Measurements from ENCODE around the gene STK39.

Gene STK39

DNA sequence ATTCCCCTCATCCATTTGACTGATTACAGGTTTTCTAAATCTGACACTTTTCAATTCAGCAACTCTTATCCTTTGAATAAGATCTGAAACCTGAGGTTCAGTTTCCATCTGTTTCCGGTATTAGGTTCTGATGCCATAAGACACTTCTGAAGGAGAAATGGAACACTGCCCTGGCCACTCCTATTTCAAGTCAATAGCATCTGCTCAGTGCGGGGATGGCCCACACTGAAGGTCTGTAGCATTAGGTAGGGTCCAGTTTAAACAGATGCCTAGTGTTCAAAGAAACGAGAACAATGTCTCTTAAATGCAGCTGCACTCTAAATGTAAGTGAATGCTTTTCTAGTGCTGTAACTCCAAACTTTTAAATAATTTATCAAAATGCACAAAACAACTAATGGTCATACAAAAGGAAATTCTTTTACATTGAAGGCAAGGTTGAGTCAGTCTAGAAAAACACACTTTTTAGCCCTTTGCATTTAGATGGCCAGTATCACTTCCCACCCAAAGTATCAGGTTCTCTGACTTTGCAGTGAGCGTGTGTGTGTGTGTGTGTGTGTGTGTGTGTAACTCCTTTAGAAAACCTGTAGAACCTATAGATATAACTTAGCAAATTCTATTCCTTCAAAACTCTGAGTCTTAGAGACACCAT, 78.2 kb downstream of the STK39 start:
- Histone ChIP-seq H3K36me3 (ENCODE audit: control insufficient read depth in 4 of 4, insufficient read depth in 4 of 4, low read length in 3 of 4) (peaks cover 0 to 9% (median under 1%) of the 10 kb centered on the region in 4 experiments), H3K4me1 (ENCODE audit: control extremely low read depth in 1 of 4, control insufficient read depth in 4 of 4, insufficient read depth in 4 of 4, low read length in 3 of 4) (peaks cover 0 to 12% (median 7%) of the 10 kb centered on the region in 4 experiments), H3K27me3 (replicated peaks in 2 of 5; ENCODE audit: control insufficient read depth in 4 of 5, insufficient read depth in 5 of 5, low read length in 4 of 5) (no peaks in the 10 kb centered on the region), H3K4me3 (ENCODE audit: control insufficient read depth in 1 of 7, extremely low read depth in 1 of 7, insufficient read depth in 4 of 7, low read depth in 2 of 7, low read length in 6 of 7) (no peak overlapping the region), H3K27ac (ENCODE audit: insufficient read depth in 1 of 2, low read depth in 1 of 2, low read length in 2 of 2, poor library complexity in 1 of 2, severe bottlenecking in 2 of 2) (no peak overlapping the region), H3K9me3 (ENCODE audit: control extremely low read depth in 1 of 5, control insufficient read depth in 4 of 5, insufficient read depth in 2 of 5, low read depth in 1 of 5, low read length in 4 of 5) (no peaks in the 10 kb centered on the region)
- ChIA-PET CTCF (no interaction called here), POLR2A (no interaction called here)
- 100% methylated on average over 1 of the region's 4 CpGs for WGBS (ENCODE audit: insufficient coverage)
- DNase-seq, result no peak

DNA sequence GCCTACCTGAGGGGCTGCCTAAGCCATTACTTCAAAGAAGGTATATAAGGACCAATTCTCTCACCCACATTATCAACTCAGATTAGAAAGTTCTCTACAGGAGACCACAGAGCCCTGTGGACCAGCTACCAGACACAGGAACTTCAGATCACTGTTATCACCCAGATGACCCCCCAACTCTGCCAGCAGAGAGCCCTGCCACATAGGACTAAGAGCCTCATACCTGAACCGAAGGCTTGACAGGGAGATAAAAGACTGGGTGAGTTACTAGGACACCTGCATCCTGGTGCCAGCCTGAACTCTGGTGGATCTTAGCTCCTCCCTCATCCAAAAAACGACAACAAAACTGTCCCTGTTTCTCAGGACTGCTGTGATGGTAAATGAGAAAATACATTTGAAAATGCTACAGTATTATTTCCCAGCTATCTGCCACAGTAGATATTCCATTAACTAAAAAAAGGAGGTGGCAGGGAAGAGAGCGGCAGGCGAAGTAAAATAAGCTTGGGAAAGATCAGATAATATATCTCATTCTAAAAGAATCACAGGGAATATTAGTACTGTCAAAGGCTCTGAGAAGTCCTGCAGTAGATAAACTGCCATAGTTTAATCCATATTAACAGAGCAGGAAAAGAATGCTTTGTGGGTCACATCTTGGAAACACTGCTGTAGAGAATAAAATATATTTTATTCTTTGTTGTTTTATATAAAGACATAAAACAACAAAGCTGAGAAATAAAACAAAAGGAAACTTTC, 79.7 kb downstream of the STK39 start:
- ChIA-PET POLR2A (no interaction called here), CTCF (no interaction called here)
- Histone ChIP-seq H3K27me3 (replicated peaks in 2 of 5; ENCODE audit: control insufficient read depth in 4 of 5, insufficient read depth in 5 of 5, low read length in 4 of 5) (no peaks in the 10 kb centered on the region), H3K36me3 (ENCODE audit: control insufficient read depth in 4 of 4, insufficient read depth in 4 of 4, low read length in 3 of 4) (peaks cover 0 to 9% (median under 1%) of the 10 kb centered on the region in 4 experiments), H3K4me3 (ENCODE audit: control insufficient read depth in 1 of 7, extremely low read depth in 1 of 7, insufficient read depth in 4 of 7, low read depth in 2 of 7, low read length in 6 of 7) (no peak overlapping the region), H3K4me1 (ENCODE audit: control extremely low read depth in 1 of 4, control insufficient read depth in 4 of 4, insufficient read depth in 4 of 4, low read length in 3 of 4) (peaks cover 0 to 12% (median 7%) of the 10 kb centered on the region in 4 experiments), H3K9me3 (ENCODE audit: control extremely low read depth in 1 of 5, control insufficient read depth in 4 of 5, insufficient read depth in 2 of 5, low read depth in 1 of 5, low read length in 4 of 5) (no peaks in the 10 kb centered on the region), H3K27ac (ENCODE audit: insufficient read depth in 1 of 2, low read depth in 1 of 2, low read length in 2 of 2, poor library complexity in 1 of 2, severe bottlenecking in 2 of 2) (no peak overlapping the region)
- 100% methylated on average over 1 of the region's 4 CpGs for WGBS (ENCODE audit: insufficient coverage)
- DNase-seq, result no peak

DNA sequence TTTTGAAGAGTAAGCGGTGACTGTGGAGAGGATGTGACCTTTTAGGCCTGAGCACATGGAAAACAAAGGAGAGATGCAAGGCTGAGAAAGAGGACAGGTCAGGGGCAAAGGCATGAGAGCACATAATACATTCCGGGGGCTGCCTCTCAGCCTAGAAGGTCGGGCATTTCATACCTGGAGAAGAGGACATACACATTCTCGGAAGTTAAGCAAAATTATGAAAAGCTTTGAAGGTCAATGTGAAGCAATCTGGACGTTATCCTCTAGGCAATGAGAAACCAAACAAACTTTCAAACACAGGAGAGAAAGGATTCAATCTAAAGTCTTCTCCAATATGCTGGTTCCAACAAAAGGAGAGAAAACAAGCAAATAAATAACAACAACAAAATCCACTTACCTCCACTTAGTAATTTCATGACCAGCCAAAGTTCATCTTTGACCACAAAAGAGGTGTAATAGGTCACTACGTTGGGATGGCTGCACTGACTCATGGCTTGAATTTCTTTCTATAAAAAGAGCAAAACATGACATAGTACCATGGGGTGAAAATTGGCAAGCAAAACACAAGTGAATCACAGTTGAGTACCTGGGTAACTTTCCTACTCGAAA, 80.4 kb downstream of the STK39 start:
- ChIA-PET CTCF (no interaction called here), POLR2A (no interaction called here)
- Histone ChIP-seq H3K9me3 (ENCODE audit: control extremely low read depth in 1 of 5, control insufficient read depth in 4 of 5, insufficient read depth in 2 of 5, low read depth in 1 of 5, low read length in 4 of 5) (no peaks in the 10 kb centered on the region), H3K4me1 (ENCODE audit: control extremely low read depth in 1 of 4, control insufficient read depth in 4 of 4, insufficient read depth in 4 of 4, low read length in 3 of 4) (peaks cover 0 to 12% (median 7%) of the 10 kb centered on the region in 4 experiments), H3K4me3 (ENCODE audit: control insufficient read depth in 1 of 7, extremely low read depth in 1 of 7, insufficient read depth in 4 of 7, low read depth in 2 of 7, low read length in 6 of 7) (no peak overlapping the region), H3K27ac (ENCODE audit: insufficient read depth in 1 of 2, low read depth in 1 of 2, low read length in 2 of 2, poor library complexity in 1 of 2, severe bottlenecking in 2 of 2) (no peak overlapping the region), H3K36me3 (ENCODE audit: control insufficient read depth in 4 of 4, insufficient read depth in 4 of 4, low read length in 3 of 4) (peaks cover 0 to 9% (median under 1%) of the 10 kb centered on the region in 4 experiments), H3K27me3 (replicated peaks in 2 of 5; ENCODE audit: control insufficient read depth in 4 of 5, insufficient read depth in 5 of 5, low read length in 4 of 5) (no peaks in the 10 kb centered on the region)
- WGBS (ENCODE audit: insufficient coverage), result 100% methylated on average over 6 of the region's 7 CpGs
- DNase-seq, result no peak

DNA sequence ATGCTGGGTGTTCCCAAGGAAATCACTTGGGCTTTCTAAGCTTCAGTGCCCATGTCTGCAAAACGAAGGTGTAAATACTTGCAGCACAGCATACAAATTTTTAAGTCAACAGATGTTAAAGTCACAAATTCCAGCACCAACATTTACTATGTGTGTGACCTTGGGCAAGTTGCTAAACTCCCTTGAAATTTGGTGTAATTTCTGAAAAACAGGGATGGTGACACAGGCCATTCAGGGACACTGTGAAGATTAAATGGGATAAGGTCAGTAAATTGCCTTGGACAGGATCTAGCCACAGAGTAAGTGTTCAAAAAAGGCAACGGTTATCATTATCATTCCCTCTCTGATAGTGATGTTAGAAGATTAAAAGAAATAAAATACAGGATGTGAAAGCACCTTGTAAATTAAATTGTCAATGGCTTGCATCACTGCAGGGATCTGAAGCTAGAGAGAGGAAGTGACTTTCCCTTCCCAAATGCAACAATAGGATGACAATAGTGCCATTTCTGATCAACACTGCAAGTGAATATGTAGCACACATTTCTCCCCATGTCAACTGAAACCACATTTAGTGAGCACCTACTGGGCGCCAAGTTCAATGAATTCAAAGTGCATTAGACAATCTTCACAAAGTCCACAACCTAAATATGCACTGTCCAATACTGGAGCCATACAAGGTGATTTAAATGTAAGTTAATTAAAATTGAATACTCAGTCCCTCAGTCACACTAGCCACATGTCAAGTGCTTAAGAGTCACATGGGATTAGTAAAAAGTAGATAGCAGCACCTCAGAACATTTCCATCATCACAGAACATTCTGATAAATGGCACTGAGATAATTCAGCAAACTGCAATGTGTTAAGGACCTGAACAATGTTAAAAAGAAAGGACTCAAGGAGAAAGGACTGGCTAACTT, 81.2 kb downstream of the STK39 start:
- Histone ChIP-seq H3K36me3 (ENCODE audit: control insufficient read depth in 4 of 4, insufficient read depth in 4 of 4, low read length in 3 of 4) (peaks cover 0 to 9% (median under 1%) of the 10 kb centered on the region in 4 experiments), H3K27me3 (replicated peaks in 2 of 5; ENCODE audit: control insufficient read depth in 4 of 5, insufficient read depth in 5 of 5, low read length in 4 of 5) (no peaks in the 10 kb centered on the region), H3K4me3 (ENCODE audit: control insufficient read depth in 1 of 7, extremely low read depth in 1 of 7, insufficient read depth in 4 of 7, low read depth in 2 of 7, low read length in 6 of 7) (no peak overlapping the region), H3K4me1 (ENCODE audit: control extremely low read depth in 1 of 4, control insufficient read depth in 4 of 4, insufficient read depth in 4 of 4, low read length in 3 of 4) (peaks cover 0 to 12% (median 7%) of the 10 kb centered on the region in 4 experiments), H3K27ac (ENCODE audit: insufficient read depth in 1 of 2, low read depth in 1 of 2, low read length in 2 of 2, poor library complexity in 1 of 2, severe bottlenecking in 2 of 2) (no peak overlapping the region), H3K9me3 (ENCODE audit: control extremely low read depth in 1 of 5, control insufficient read depth in 4 of 5, insufficient read depth in 2 of 5, low read depth in 1 of 5, low read length in 4 of 5) (no peaks in the 10 kb centered on the region)
- ChIA-PET CTCF (no interaction called here), POLR2A (no interaction called here)
- no CpG with 5 or more reads among the region's 3 CpGs for WGBS (ENCODE audit: insufficient coverage)
- DNase-seq, result no peak

DNA sequence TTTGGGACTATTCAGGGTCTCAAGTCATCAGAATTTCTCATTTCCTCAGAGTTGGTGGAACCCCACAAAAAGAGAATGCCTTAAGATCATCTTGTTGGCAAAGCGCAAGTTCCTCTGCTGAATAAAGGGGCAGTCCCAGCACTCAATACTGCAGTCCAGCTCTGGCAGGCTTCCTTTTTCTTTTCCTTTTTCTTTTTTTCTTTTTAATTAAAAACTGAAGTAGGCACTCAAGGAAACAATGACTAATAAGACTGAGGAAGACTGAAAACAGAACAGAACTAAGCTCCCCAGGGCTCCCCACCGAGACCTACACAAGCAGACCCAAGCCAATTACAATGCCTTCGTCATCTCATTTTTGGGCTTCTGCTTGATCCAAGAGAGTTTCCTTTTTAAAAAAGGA, 82.0 kb downstream of the STK39 start:
- POLR2A ChIA-PET, result no interaction called here
- peak in 2 of 3 donors; percentile 43 to 46 for DNase-seq
- WGBS (ENCODE audit: insufficient coverage), result 73% methylated on average over 2 of the region's 3 CpGs
- peaks cover 0 to 10% (median under 1%) of the 10 kb centered on the region in 4 experiments for H3K36me3 ChIP-seq (ENCODE audit: control insufficient read depth in 4 of 4, insufficient read depth in 4 of 4, low read length in 3 of 4)
- no peaks in the 10 kb centered on the region for H3K27me3 ChIP-seq (replicated peaks in 2 of 5; ENCODE audit: control insufficient read depth in 4 of 5, insufficient read depth in 5 of 5, low read length in 4 of 5)
- no peaks in the 10 kb centered on the region for H3K9me3 ChIP-seq (ENCODE audit: control extremely low read depth in 1 of 5, control insufficient read depth in 4 of 5, insufficient read depth in 2 of 5, low read depth in 1 of 5, low read length in 4 of 5)
- H3K4me3 ChIP-seq (ENCODE audit: control insufficient read depth in 1 of 7, extremely low read depth in 1 of 7, insufficient read depth in 4 of 7, low read depth in 2 of 7, low read length in 6 of 7), result no peak overlapping the region
- CTCF ChIA-PET, result no interaction called here
- peaks cover 0 to 12% (median 7%) of the 10 kb centered on the region in 4 experiments for H3K4me1 ChIP-seq (ENCODE audit: control extremely low read depth in 1 of 4, control insufficient read depth in 4 of 4, insufficient read depth in 4 of 4, low read length in 3 of 4)
- H3K27ac ChIP-seq (ENCODE audit: insufficient read depth in 1 of 2, low read depth in 1 of 2, low read length in 2 of 2, poor library complexity in 1 of 2, severe bottlenecking in 2 of 2), result no peak overlapping the region

DNA sequence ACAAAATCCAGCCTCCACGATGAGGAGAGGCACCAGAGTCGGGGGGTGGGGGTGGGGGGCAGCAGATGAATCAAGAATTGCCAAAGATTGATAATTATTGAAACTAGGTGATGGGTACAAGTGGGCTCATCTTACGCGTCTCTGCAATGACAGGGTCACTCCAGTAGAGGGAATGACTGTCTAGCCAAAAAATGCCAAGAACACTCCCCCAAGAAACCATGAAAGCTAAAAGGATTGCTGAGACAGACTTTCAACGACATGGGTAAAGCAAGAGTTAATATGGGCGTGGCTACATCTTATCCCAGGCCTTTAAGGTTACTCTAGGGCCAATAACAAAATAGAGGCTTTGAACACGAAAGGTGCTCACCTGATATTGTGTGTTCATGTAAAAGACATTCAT, 86.5 kb downstream of the STK39 start:
- ChIA-PET POLR2A (no interaction called here), CTCF (interaction anchor here (0.9 to 1.8 kb wide), 10 partner anchors 10 to 186 kb away, joined by 3 to 5 read pairs (median 4); no protein-coding TSS in a partner anchor)
- no peak overlapping the region for H3K4me3 ChIP-seq (ENCODE audit: control insufficient read depth in 1 of 7, extremely low read depth in 1 of 7, insufficient read depth in 4 of 7, low read depth in 2 of 7, low read length in 6 of 7)
- no peaks in the 10 kb centered on the region for H3K9me3 ChIP-seq (ENCODE audit: control extremely low read depth in 1 of 5, control insufficient read depth in 4 of 5, insufficient read depth in 2 of 5, low read depth in 1 of 5, low read length in 4 of 5)
- no peak overlapping the region for H3K27ac ChIP-seq (ENCODE audit: insufficient read depth in 1 of 2, low read depth in 1 of 2, low read length in 2 of 2, poor library complexity in 1 of 2, severe bottlenecking in 2 of 2)
- peaks cover 2 to 16% (median 6%) of the 10 kb centered on the region in 4 experiments for H3K36me3 ChIP-seq (ENCODE audit: control insufficient read depth in 4 of 4, insufficient read depth in 4 of 4, low read length in 3 of 4)
- 76% methylated on average over 5 of the region's 7 CpGs for WGBS (ENCODE audit: insufficient coverage)
- no peaks in the 10 kb centered on the region for H3K27me3 ChIP-seq (replicated peaks in 2 of 5; ENCODE audit: control insufficient read depth in 4 of 5, insufficient read depth in 5 of 5, low read length in 4 of 5)
- H3K4me1 ChIP-seq (ENCODE audit: control extremely low read depth in 1 of 4, control insufficient read depth in 4 of 4, insufficient read depth in 4 of 4, low read length in 3 of 4), result peaks cover 3 to 15% (median 7%) of the 10 kb centered on the region in 4 experiments
- peak; percentile 27 to 52 (median 44) for DNase-seq

Measured in common myeloid progenitor, CD34-positive (primary cell).